Measurements from ENCODE around the gene ROGDI. TPM values are rescaled to one million over a fixed set of nuclear protein-coding genes. Genes with fewer than 3 reads are reported as not detected.
A peak's percentile ranks its signal among the peaks of the same experiment; 100 is the strongest.

Gene ROGDI
- total RNA-seq, 1 experiment from 2014 or later, result 32.1 TPM

DNA sequence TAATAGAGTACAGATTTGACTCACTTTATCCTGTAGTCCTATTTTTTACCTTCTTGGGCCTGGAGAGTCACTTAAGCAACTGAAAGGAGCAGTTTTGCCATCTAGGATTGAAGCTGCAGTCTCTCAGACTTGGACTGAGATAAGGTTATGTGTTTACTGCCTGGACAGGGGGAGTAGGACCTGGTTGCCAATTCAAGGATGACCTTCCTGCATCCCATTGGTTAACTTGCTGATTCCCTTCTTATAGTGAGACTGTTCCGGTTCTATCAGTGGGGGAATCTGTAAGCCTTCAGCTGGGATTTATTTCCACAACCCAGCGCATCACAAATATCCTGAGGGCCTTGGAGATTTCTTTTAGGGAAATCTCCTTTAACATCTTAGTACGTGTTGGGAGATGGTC is 47.8 kb upstream of the ROGDI start (continued):
- TF ChIP-seq, protein P1, sequence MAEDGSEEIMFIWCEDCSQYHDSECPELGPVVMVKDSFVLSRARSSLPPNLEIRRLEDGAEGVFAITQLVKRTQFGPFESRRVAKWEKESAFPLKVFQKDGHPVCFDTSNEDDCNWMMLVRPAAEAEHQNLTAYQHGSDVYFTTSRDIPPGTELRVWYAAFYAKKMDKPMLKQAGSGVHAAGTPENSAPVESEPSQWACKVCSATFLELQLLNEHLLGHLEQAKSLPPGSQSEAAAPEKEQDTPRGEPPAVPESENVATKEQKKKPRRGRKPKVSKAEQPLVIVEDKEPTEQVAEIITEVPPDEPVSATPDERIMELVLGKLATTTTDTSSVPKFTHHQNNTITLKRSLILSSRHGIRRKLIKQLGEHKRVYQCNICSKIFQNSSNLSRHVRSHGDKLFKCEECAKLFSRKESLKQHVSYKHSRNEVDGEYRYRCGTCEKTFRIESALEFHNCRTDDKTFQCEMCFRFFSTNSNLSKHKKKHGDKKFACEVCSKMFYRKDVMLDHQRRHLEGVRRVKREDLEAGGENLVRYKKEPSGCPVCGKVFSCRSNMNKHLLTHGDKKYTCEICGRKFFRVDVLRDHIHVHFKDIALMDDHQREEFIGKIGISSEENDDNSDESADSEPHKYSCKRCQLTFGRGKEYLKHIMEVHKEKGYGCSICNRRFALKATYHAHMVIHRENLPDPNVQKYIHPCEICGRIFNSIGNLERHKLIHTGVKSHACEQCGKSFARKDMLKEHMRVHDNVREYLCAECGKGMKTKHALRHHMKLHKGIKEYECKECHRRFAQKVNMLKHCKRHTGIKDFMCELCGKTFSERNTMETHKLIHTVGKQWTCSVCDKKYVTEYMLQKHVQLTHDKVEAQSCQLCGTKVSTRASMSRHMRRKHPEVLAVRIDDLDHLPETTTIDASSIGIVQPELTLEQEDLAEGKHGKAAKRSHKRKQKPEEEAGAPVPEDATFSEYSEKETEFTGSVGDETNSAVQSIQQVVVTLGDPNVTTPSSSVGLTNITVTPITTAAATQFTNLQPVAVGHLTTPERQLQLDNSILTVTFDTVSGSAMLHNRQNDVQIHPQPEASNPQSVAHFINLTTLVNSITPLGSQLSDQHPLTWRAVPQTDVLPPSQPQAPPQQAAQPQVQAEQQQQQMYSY (CRISPR knock-in tag; IDR thresholded peaks at IDR 0.05), result no peak

GRCh38 chr16:4847774-4848587 is 45.5 kb upstream of the ROGDI start:
- ChIA-PET CTCF (interaction anchor here (0.6 to 2.0 kb wide), 6 partner anchors 106 to 445 kb away, joined by 3 to 10 read pairs (median 3); partner anchors contain the start of genes ANKS3, DNAAF8 and SEC14L5), POLR2A (interaction anchor here (2.1 kb wide), 1 partner anchor 88 kb away, joined by 4 read pairs; no protein-coding TSS in a partner anchor)
- no peaks in the 10 kb centered on the region for H3K27me3 Mint-ChIP-seq (ENCODE audit: low read depth)
- no peaks in the 10 kb centered on the region for H3K9me3 Mint-ChIP-seq
- H3K4me3 Mint-ChIP-seq, result peak overlapping the region; percentile 82
- H3K4me1 Mint-ChIP-seq, result peaks cover 30% of the 10 kb centered on the region
- no peak for ATAC-seq
- peaks cover 29% of the 10 kb centered on the region for H3K36me3 Mint-ChIP-seq
- no peak for TF ChIP-seq FOXJ3 (CRISPR knock-in tag; IDR thresholded peaks at IDR 0.05; ENCODE audit: borderline replicate concordance)
- TF ChIP-seq ZNF423 (CRISPR knock-in tag; IDR thresholded peaks at IDR 0.05), result peak; percentile 50; the same call in 1 of the 2 replicates
- peak; percentile 33 for DNase-seq (ENCODE audit: low spot score)
- H3K27ac Mint-ChIP-seq, result peak overlapping the region; percentile 24

- Mint-ChIP-seq H3K9me3 (no peaks in the 10 kb centered on the region), H3K4me3 (peak within 1 kb of the TSS; percentile 84), H3K27me3 (ENCODE audit: low read depth) (no peaks in the 10 kb centered on the region), H3K27ac (peak within 1 kb of the TSS; percentile 83), H3K36me3 (peaks cover 30% of the 10 kb centered on the region), H3K4me1 (peaks cover 30% of the 10 kb centered on the region)
- CTCF ChIA-PET, result interaction anchor here (0.6 to 2.0 kb wide), 6 partner anchors 106 to 130 kb away, joined by 3 to 10 read pairs (median 4); partner anchors contain the start of genes ANKS3, DNAAF8 and SEC14L5
- POLR2A ChIA-PET, result interaction anchor here (2.1 kb wide), 1 partner anchor 89 kb away, joined by 4 read pairs; no protein-coding TSS in a partner anchor
- ATAC-seq (peak; percentile 92), DNase-seq (ENCODE audit: low spot score) (peak; percentile 100)
- TF ChIP-seq AFF4 (CRISPR knock-in tag; IDR thresholded peaks at IDR 0.05; ENCODE audit: borderline replicate concordance) (no peak), FOXP1 (CRISPR knock-in tag; IDR thresholded peaks at IDR 0.05; ENCODE audit: borderline replicate concordance) (peak; percentile 86; the same call in 1 of the 2 replicates), KAT7 (CRISPR knock-in tag; IDR thresholded peaks at IDR 0.05; ENCODE audit: borderline replicate concordance) (0 out of 2 replicates have a peak, but pooled peaks have one; percentile 82), MYBL2 (CRISPR knock-in tag; IDR thresholded peaks at IDR 0.05) (0 out of 2 replicates have a peak, but pooled peaks have one; percentile 38), FOXK1 (CRISPR knock-in tag; IDR thresholded peaks at IDR 0.05) (peak; percentile 90), RORB (CRISPR knock-in tag; IDR thresholded peaks at IDR 0.05) (no peak), GTF2I (CRISPR knock-in tag; conservative IDR thresholded peaks at IDR 0.05) (no peak), ZBTB21 (CRISPR knock-in tag; IDR thresholded peaks at IDR 0.05; ENCODE audit: borderline replicate concordance) (peak; percentile 62; the same call in 1 of the 2 replicates), ARID4B (CRISPR knock-in tag; IDR thresholded peaks at IDR 0.05; ENCODE audit: borderline replicate concordance) (0 out of 2 replicates have a peak, but pooled peaks have one; percentile 55), CREM (CRISPR knock-in tag; IDR thresholded peaks at IDR 0.05) (peak; percentile 86; the same call in 1 of the 2 replicates), ETV6 (CRISPR knock-in tag; IDR thresholded peaks at IDR 0.05) (0 out of 2 replicates have a peak, but pooled peaks have one; percentile 38)
- TF ChIP-seq, protein P2, sequence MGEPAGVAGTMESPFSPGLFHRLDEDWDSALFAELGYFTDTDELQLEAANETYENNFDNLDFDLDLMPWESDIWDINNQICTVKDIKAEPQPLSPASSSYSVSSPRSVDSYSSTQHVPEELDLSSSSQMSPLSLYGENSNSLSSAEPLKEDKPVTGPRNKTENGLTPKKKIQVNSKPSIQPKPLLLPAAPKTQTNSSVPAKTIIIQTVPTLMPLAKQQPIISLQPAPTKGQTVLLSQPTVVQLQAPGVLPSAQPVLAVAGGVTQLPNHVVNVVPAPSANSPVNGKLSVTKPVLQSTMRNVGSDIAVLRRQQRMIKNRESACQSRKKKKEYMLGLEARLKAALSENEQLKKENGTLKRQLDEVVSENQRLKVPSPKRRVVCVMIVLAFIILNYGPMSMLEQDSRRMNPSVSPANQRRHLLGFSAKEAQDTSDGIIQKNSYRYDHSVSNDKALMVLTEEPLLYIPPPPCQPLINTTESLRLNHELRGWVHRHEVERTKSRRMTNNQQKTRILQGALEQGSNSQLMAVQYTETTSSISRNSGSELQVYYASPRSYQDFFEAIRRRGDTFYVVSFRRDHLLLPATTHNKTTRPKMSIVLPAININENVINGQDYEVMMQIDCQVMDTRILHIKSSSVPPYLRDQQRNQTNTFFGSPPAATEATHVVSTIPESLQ (CRISPR knock-in tag; IDR thresholded peaks at IDR 0.05), result no peak
These were observed 44.7 kb upstream of the ROGDI start, which contains the start of the genes GLYR1 and UBN1 for GRCh38 chr16:4846901-4847773. Gene GLYR1, minus strand, starts transcription at chr16:4847288. Its CDS starts 23 bp downstream, at chr16:4847265. Gene UBN1, plus strand, starts transcription at chr16:4847481. Its CDS starts 5,437 bp downstream, at chr16:4852918.
